ENCODE results near the gene SSBP1.
"Not testable (repeated sequence)": the region's sequence is repeated elsewhere in the genome, so short reads cannot be mapped to it uniquely, and the experiment has no call there.

SSBP1 gene

DNA sequence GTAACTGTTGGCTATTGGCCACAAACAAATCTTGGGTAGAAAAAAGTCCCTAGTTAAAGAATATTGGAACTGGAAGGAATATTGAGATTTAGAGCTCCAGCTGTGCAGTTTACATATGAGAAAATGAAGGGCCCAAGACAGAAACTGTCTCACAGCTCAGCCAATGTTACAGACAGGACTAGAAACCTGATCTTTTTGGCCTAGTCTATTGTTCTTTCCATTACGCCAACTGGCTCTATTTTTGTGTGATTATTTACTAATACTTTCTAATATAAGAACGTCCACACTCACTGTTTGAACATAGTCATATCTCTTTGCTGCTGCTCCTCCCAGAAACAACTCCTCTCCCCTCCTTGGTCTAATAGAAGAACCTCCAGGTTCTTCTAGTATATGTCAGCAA is 28.8 kb upstream of the SSBP1 start:
- no peak for DNase-seq (ENCODE audit: low read depth)

DNA sequence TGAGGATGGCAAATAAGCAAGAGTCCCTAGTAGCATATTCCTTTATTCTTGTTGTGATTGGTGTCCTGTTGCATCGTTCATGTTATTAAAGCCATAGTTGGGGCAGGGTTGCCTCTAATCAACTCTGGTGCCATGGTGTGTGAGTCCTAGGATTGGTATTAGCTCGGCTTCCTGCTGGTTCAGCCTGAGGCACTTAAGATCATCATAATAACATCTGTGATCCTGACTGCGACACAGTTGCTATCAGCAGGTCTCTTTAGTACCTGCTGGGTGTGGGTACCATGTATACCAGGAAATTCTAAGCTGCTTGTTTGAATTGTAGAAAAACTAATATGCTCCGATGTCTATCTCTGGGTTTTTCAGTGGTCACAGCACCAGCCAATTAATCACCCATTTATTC is 28.4 kb upstream of the SSBP1 start:
- no peak for DNase-seq (ENCODE audit: low read depth)

DNA sequence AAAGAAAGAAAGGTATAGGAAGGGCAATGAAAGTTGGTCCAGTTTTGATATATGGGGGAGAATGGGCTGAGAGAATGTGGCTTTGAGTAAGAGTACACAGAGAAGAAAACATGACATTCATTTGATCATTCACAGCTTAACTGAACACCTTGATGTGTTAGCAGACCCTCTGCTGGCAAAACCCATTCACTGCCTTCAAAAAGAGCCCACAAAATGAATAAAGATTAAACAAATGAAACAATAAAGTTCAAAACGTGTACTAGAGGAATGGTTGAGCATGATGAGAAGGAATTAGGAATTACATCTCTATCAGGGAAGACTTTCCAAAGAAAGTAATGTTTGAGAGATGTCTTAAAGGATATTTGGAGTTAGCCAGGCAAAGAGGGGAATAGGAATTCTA is 27.9 kb upstream of the SSBP1 start:
- no peak for DNase-seq (ENCODE audit: low read depth)

DNA sequence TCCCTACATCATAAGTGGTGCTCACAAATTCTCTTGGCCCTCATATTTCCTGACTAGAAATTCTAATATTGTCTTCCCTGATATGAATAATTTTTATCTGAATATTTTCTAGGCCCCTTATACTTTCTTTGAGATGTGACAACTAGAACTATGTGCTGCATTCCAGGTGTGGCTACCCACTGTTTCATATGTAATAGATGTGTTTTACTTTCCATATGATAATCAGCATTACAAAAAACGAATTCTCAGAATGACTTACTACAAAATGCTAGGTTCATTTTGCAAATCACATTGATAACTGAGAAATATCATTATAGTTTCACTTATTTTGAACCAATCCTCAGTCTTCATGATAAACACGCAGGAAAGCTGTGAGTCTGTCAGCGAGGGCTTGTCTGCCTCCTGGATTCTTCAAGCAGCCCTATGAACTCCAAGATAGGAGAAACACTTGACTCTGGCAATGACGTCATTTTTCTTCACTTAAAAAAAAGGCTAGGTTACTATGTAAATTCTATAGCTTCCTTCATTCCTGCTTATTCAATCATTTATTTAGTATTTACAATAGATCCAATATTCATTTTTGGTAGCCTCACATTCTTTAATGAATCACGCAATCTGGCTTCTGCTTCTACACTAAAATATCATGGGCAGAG is 25.4 kb upstream of the SSBP1 start:
- DNase-seq (ENCODE audit: low read depth): no peak

DNA sequence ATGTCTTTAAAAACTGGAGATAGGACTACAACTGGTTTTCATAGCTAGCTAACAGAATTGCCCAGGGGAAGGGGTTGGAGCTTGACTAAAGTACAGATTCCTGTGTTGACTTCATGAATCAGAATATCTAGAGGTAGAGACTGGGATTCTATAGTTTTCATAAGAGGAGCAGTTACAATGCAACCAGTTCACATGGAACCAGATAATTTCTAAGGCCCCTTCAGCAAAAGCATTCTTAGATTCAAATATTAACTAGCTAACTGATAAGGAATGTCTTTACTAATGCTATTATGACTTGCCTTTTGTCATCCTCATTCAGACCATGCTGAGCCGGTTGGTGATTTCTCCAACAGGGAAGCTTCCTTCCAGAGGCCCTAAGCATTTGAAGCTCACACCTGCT is 24.3 kb upstream of the SSBP1 start:
- no peak for DNase-seq (ENCODE audit: low read depth)

DNA sequence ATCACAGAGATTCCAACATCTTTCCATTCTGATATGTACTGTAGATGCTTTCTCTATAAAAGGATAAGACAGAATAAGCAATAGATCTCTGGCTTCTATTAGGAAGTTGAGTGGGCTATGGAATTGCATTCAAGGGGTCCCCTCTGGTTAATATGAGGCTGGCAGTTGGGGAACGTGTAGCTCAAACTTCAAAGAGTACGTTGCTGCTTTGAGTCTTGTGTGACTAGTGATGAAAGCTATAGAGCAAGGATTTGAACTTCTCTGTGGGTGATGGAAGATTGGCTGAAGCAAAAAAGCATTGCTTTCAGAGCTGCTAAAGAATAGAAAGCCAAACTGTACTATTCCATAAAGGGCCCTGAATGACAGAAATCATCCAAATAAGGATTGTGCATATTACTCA is 23.6 kb upstream of the SSBP1 start:
- no peak for DNase-seq (ENCODE audit: low read depth)

DNA sequence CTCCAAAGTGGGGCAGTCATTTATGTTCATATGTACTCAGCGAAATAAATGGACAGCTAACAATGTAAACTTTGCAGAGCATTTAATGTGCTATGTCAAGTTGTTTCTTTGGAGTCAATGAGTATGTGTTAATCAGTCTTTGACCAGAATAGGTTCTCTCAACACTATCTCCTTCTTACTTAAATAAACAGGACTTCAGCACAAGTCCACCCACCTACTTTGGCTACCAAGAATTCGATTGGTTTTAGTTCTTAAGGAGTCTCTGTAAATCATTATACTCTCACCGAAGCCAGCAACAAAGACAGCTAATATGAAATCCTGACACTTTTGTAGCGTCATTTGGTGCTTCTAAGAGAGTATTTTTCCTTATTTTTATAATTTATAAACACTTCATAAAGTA is 23.1 kb upstream of the SSBP1 start:
- DNase-seq (ENCODE audit: low read depth): no peak

DNA sequence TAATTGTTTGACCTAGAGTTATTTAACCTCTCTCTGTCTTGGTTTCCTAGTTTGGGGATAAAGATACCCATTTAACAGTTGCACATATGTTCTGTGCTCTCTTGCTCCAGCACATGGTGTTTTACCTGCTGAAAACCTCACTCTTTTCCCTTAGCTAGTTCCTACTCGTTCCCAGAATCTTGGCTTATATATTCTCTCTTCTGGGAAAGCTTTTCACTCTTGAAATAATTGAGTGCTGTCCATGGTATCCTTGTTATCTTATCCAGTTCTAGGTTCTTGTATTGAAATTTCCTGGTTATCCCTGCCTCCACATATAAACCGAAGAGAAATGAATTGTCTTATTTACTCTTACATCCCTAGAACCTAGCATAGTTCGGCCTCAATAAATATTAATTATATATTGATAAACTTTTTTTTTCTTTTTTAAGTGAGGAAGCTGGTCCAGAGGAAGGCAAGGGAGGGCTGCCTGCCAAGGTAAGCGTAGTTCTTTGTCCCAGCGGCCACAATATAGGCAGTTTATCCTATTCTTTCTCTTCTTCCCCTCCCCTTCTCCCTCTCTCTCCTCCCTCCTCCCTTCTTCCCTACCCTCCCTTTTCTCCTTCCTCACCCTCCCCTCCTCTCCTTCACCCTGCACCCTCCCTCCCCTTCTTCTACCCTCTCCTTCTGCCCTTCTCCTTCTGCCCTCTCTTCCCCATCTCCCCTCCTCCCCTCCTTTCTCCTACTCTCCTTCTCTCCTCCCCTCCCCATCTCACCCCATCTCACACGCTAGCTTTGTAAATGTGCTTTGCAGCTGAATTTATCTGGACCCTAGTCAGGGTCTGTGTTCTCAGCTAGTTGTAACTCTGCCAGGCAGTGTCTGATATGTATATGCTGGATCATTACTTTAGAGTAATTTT is 22.1 kb upstream of the SSBP1 start:
- no peak for DNase-seq (ENCODE audit: low read depth)

DNA sequence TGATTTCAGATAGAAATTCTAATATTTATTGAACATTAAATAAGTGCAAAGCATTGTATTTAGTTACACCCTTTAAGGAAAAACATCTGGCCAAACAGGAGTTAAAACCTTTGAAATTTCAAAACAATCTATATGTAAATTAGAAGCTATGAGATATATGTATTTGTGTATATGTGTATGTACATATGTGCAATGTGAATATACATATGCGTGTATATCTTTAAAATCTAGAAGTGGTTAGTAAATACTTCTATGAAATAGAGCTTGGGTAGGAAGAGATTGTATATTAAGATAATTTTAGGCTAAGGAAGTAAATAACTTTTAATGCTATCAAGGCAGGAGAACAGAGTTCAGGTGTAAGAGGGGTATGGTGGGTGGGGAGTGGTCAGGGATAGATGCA is 20.7 kb upstream of the SSBP1 start:
- DNase-seq (ENCODE audit: low read depth): no peak

DNA sequence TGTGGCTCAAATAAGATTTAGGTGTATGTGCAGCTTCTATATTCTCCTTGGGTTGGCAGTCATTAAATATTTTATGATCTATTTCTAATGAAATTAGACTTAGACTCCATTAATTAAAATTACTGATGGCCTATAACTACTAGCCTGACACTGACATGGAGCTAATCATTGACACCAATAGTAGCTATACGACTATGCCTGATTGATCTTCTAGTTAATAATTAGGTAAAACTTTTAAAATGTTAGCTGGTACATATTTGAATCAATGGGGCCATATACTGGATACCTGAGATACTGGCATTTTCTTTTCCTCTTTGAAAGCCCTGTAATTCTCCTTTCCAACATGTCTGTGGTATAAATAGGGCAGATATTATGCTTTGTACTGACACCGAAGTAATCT is 15.6 kb upstream of the SSBP1 start:
- no peak for DNase-seq (ENCODE audit: low read depth)

DNA sequence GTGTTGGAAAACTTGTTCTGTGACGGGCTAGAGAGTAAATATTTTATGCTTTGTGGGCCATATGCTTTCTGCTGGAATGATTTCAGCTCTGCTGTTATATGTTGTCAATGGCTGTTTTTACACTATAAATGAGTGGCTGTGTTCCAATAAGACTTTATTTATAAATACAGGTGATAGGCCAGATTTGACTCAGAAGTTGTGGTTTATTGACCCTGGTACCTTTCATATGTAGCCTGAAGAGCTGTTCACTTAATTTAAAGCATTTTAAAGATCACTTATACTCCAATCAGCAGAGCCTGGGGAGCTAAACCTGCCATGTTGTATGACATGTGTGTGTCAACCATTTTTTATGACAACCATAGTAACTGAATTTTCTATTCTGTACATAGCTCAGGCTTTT is 9.1 kb upstream of the SSBP1 start:
- DNase-seq (ENCODE audit: low read depth): no peak

DNA sequence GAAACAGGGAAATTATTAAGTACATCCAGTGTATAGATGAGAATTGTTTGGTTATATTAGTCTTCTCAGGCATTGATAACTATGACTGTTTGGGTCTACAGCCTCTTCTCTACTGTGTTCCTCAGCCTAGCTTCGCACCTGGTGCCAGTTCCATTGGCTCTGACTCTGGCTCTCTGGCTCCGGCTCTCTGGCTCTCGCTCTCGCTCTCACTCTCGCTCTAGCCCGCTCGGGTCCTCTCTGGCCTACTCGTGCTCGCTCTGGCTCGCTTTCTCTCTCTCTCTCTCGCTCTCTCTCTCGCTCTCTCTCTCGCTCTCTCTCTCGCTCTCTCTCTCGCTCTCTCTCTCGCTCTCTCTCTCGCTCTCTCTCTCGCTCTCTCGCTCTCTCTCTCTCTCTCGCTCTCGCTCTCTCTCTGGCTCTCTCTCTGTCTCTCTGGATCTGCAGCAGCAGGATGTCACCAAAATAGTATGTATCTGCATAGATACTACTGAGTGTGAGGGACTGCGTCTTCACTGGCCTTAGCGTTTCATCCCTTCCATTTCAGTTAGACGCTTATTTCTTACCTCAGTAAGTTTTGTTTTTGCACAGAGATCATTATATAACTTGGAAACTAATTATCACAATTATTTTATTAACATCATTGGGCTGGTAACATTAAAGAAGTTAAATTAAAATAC is 6.5 kb upstream of the SSBP1 start:
- DNase-seq (ENCODE audit: low read depth): no peak

DNA sequence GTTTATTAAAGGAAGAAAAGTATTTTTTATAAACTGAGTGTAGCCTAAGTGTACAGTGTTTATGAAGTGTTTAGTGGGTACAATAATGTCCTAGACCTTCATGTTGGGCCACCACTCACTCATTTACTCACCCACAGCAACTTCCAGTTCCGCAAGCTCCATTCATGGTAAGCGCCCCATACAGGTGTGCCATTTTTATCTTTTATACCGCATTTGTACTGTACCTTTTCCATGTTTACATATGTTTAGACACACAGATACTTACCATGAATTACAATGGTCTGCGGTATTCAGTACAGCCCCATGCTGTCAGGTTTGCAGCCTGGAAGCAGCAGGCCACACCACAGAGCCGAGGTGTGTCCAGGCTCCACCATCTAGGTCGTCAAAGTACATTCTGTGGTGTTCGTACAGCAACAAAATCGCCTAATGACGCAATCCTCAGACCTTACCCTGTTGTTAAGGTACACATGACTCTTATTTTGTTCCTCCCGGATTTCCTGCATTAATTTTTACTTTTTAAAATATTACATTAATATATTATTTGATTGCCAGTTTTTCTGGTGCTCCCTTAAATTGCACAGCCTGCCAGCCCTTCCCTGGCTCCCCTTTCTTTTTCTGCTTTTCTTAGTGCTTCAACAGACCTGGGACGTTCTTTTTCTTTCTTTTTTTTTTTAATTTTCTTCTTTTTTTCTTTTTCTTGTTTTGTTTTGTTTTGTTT is 881 bp upstream of the SSBP1 start:
- no peak for DNase-seq (ENCODE audit: low read depth)

DNA sequence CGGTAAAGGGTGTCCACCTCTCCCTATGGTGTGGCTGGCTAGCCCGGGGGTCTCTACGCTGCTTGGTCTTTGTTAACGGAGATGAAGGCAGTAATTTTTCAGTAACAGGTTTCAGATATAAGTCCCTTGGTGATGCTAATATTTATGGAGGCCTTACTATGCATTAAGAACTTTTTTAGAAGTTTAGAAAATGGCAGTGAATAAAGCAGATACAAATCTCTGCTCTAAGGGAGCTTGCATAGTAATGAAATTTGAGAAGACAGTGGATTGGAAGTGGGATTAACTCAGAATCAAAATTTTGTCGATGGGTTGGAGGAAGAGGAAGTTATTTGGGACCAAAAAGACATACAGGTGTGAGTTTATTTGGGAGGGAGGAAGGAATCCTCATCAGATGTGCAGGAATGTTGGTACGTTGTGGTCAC is 445 bp downstream of the SSBP1 start:
- no peak for DNase-seq (ENCODE audit: low read depth)

DNA sequence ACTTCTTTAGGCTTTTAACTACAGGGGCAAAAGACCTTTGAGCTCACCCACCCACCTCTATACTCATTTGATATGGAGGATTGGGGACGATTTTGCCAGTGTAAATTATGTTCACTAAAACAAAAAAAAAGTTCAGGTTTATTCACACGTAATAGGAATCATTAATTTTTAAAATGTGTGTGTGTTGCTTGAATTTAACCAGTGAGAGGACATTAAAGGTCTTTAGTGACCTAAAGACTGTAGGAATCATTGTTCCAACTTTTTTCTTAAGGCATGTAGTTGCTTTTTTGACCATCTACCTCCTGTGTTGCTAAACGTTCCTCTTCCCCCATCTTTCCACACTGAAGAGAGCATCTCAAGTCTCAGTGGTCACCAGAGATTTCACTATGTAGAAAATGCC is 1.1 kb downstream of the SSBP1 start:
- DNase-seq (ENCODE audit: low read depth): no peak

DNA sequence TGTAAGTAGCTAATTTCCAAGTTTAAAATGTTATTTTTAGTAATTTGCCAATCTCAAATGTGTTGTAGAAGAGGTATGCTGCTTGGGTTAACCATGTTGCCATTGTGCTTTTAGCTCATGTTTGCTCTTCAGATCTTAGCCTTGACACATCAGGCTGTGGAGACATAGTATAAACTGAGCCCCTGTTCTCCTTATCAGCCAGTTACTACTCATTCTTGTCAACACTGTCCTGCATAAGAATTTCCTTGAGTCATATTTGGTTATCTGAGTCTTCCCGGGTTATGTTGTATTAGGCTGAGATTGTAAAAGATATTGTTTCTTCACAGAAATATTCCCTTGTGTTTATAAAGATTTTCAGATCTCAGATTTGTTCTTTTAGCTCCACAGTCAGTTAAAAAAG is 4.1 kb downstream of the SSBP1 start:
- DNase-seq (ENCODE audit: low read depth): no peak

DNA sequence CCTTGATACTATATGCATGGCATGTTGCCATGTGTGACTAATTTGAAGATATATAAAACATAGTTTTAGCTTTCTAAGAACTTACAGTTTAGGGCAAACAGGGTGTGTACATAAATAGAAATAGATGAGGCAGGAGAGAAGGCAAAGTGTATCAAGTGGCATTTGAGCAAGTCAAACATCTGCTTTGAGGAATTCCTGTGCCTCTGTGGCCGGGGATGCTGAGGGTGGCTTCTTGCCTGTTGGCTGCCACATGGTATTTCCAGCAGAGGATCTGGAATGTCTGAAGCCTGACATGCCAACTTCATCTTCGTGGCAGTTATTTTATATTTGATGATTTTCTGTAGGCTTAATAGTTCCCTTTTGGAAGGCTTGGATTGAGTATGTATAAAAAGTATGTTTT is 6.0 kb downstream of the SSBP1 start:
- DNase-seq (ENCODE audit: low read depth): no peak

DNA sequence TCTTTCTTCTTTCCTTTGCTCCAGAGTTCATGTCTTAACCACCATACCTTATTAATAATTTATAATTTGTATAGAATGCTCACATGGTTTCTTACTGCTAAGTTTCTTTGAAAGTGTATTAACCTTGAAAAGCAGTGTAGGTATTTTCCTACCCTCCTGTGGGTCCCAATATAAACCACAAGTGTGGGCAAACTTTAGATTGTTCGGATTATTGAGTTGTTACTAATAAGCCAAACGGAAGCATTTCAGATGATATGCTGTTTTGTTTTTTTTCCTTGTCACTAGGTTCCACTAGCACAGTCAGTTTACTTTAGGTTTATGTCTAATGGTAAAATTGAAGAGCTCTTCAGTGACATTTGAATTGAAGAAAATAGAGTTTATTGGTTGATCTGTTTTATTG is 10.2 kb downstream of the SSBP1 start:
- DNase-seq (ENCODE audit: low read depth): no peak

DNA sequence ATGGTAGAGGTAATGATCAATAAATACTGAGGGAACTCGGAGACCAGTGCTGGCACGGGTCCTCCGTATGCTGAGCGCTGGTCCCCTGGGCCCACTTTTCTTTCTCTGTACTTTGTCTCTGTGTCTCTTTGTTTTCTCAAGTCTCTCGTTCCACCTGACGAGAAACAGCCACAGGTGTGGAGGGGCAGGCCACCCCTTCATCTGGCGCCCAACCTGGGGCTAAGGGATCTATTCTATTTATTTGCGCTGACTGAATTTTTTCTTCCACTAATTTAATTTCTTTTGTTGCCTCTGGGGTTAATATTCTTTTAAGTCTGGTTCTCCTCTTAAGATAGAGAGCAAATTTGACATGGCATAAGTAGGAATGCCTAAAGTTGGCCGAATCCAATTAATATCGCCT is 13.7 kb downstream of the SSBP1 start:
- not testable (repeated sequence) for DNase-seq (ENCODE audit: low read depth)

DNA sequence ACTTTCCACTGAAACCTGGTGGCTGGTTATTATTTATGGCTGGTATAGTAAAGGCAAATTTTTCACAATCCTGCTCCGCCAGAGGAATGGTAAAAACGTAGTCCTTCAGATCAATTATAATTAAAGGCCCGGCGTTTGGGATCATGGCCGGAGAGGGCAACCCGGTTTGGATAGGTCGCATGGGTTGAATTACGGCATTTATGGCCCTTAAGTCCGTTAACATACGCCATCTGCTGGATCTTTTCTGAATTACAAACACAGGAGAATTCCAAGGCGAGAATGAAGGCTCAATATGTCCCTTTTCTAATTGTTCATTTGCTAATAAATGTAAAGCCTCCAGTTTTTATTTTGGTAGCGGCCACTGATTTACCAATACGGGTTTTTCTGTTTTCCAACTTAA is 14.5 kb downstream of the SSBP1 start:
- no peak for DNase-seq (ENCODE audit: low read depth)

DNA sequence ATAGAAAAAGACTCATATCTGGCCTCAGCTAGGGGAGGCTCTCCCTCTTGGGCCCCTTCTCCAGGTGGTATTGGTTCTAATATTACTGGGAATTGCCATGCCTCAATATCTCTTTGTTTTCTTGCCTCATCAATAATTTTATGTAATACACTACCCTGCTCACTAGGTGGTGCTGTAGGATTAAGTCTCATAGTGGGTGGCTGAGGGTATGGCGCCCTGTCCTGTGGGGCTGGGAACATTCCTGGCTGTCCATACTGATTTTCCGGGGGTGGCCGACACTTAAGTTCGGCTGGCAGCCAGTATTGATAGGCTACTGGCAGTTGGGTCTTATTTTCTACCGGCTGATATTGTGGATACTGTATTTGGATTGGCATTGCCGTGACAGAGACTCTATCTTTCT is 16.8 kb downstream of the SSBP1 start:
- DNase-seq (ENCODE audit: low read depth): no peak

DNA sequence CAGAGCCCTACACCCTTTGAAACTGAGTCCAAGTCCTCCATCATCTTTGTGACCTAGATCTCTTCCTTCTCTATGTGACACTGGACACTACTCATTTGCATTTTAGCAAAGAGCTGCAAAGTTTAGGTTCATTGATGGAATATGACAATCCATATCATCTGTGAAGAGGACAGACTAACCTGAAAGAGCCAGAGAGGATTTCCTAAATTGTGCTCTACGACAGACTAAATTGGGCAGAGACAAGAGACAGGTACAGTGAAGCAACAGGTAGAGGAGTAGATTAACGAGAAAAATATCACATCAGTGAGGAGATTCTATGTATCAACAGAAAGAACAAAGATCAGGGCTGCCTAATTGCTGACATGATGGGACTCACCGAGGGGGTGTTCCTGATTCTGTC is 25.6 kb downstream of the SSBP1 start, which contains the start of gene TAS2R3:
TAS2R3 (plus strand) TSS at position 301 of the 400 bp plus-strand sequence; CDS start at position 363, 62 bp downstream.
- DNase-seq (ENCODE audit: low read depth): no peak

Measured in stromal cell of bone marrow (primary cell).